A549 (cell line): ENCODE data around the gene RNF145. TPM values are rescaled to one million over a fixed set of nuclear protein-coding genes. Genes with fewer than 3 reads are reported as not detected.

Source experiments
- ATAC-seq, 2 experiments: fragments of 200-7000 bp in 1 of 2; fragments of >200 bp in 1 of 2; cut with Nextera tagmentation in 1 of 2; cut with Tn5 transposase in 1 of 2; 3 replicates each; pipeline versions ENCODE4 v1.8.0 to v1.9.1; 2018 to 2020; ENCODE audit warnings: mild to moderate bottlenecking in 1 of 2, moderate library complexity in 1 of 2
- CTCF ChIA-PET: fragments of 300-600 bp; sonication (Branson Sonifier 250); formaldehyde crosslinking; extraction: SDS; loops from one replicate; lab custom pipeline; 2021; ENCODE audit warnings: antibody characterized with exemption, inconsistent platforms; lab: Yijun Ruan, JAX
- POLR2A ChIA-PET: fragments of 350-600 bp; formaldehyde crosslinking; extraction: SDS; loops from one replicate; lab custom pipeline; 2021; ENCODE audit warnings: antibody characterized with exemption, inconsistent platforms; lab: Yijun Ruan, JAX
- DNase-seq, 2 experiments: peaks; one replicate each; pipeline versions ENCODE4 v3.0.0 to v3.0.0-alpha.2; 2011 to 2016; ENCODE audit warnings: low read depth in 1 of 2, low spot score in 1 of 2
- FAIRE-seq: peaks from 2 replicates; lab custom pipeline; 2011; peaks lifted over from hg19 to GRCh38; lab: Jason Lieb, UNC
- H3K27ac ChIP-seq, 2 experiments: fragments of >200 bp; sonication (Bioruptor Twin); formaldehyde crosslinking; 3 replicates each; pipeline ENCODE4 v1.5.1; 2016 to 2017
- H3K4me1 ChIP-seq: fragments of >200 bp; sonication (Bioruptor Twin); formaldehyde crosslinking; 3 replicates; pipeline ENCODE4 v1.6.1; 2016
- H3K4me2 ChIP-seq: fragments of >200 bp; sonication (Bioruptor Twin); formaldehyde crosslinking; 3 replicates; pipeline ENCODE4 v1.6.1; 2016
- H3K4me3 ChIP-seq: fragments of >200 bp; sonication (Bioruptor Twin); formaldehyde crosslinking; 3 replicates; pipeline ENCODE4 v1.5.1; 2016
- H3K9me3 ChIP-seq: fragments of >200 bp; sonication (Bioruptor Twin); formaldehyde crosslinking; 3 replicates; pipeline ENCODE4 v1.6.1; 2016
- HEYL ChIP-seq: fragments of 250-450 bp; sonication (Bioruptor Pico); IDR thresholded peaks from 2 replicates; pipeline ENCODE4 v1.8.0; 2021; ENCODE audit warnings: mild to moderate bottlenecking, moderate library complexity
- KDM1A ChIP-seq: fragments of 200-600 bp; sonication (generic); IDR thresholded peaks from 2 replicates; pipeline ENCODE4 v1.6.1; 2016; ENCODE audit warnings: low read depth, mild to moderate bottlenecking
- WGBS: methylation state at CpG from one replicate; pipeline ENCODE4 v1.1.6; 2017; ENCODE audit errors: missing lambda C conversion rate; 5-methylcytosine and 5-hydroxymethylcytosine counted together
- polyA plus RNA-seq, 4 experiments: library from polyadenylated mRNA; depleted of rRNA in 3 of 4; stranded (reverse); fragments of >200 nt; fragmentation: RNase III in 1 of 4; extraction: RNeasy Plus Mini Kit Qiagen cat#74134 plus additional on column Dnase treatment in 1 of 4; gene quantifications; 2 replicates in 3 of 4; 3 replicates in 1 of 4; pipeline ENCODE4 v1.2.3, GENCODE V29; 2011 to 2017
- small RNA-seq, 6 experiments: library from RNA; depleted of rRNA; stranded (forward); fragments of <200 nt; gene quantifications; one replicate each; pipeline ENCODE3, GENCODE V24; 2012
- TF ChIP-seq, protein P1 (sequence below): fragments of >200 bp; sonication (Bioruptor Twin); formaldehyde crosslinking; IDR thresholded peaks from 2 replicates; pipeline ENCODE4 v1.6.1; 2016
- TF ChIP-seq, protein P2 (sequence below): fragments of 450-650 bp; IDR thresholded peaks from 2 replicates; pipeline ENCODE4 v1.6.1; 2014; ENCODE audit warnings: antibody characterized with exemption

The RNF145 gene
- polyA plus RNA-seq, 2 of the 4 experiments (the other 2 are of a cell fraction) = 122 to 146 TPM

GRCh38 chr5:159112436-159112835, 96.9 kb downstream of the RNF145 start:
- FAIRE-seq (no peak), DNase-seq (no peak)
- Histone ChIP-seq H3K9me3 (no peaks in the 10 kb centered on the region), H3K4me3 (no peak overlapping the region), H3K4me1 (no peaks in the 10 kb centered on the region), H3K27ac (no peak overlapping the region)
- CTCF ChIA-PET = interaction anchor here (0.7 to 14.5 kb wide), 4 partner anchors 407 to 1471 kb away, joined by 3 to 461 read pairs (median 6); no protein-coding TSS in a partner anchor
- TF ChIP-seq HEYL (CRISPR knock-in tag) = no peak
- TF ChIP-seq, protein P1, sequence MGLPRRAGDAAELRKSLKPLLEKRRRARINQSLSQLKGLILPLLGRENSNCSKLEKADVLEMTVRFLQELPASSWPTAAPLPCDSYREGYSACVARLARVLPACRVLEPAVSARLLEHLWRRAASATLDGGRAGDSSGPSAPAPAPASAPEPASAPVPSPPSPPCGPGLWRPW = no peak
- TF ChIP-seq KDM1A = no peak
- TF ChIP-seq, protein P2, sequence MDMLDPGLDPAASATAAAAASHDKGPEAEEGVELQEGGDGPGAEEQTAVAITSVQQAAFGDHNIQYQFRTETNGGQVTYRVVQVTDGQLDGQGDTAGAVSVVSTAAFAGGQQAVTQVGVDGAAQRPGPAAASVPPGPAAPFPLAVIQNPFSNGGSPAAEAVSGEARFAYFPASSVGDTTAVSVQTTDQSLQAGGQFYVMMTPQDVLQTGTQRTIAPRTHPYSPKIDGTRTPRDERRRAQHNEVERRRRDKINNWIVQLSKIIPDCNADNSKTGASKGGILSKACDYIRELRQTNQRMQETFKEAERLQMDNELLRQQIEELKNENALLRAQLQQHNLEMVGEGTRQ = no peak
- TF ChIP-seq, all 56 proteins: peak for 0
- POLR2A ChIA-PET = no interaction called here
- H3K4me2 ChIP-seq = no peak overlapping the region
- ATAC-seq = no peak
- 40% methylated on average over 2 of the region's 2 CpGs for WGBS

Small RNA genes within 50 kb of the gene (small RNA-seq; reads per million reads assigned to genes)
- gene RF00263 = 0 to 0.04 (median 0) reads per million in 6 experiments

Other genes starting within 250 kb of the RNF145 start
- 1.8 and 2.4 TPM in 2 replicates for gene EBF1, start 109.6 kb downstream of the RNF145 start, polyA plus RNA-seq (2011; rRNA removed)
- 0.33 to 0.50 TPM (median 0.44 TPM) in 3 replicates for gene EBF1, start 109.6 kb downstream of the RNF145 start, polyA plus RNA-seq (2017; fragmentation: RNase III; extraction: RNeasy Plus Mini Kit Qiagen cat#74134 plus additional on column Dnase treatment)
- 46.7 and 64.8 TPM in 2 replicates for gene UBLCP1, start 53.7 kb upstream of the RNF145 start, polyA plus RNA-seq (2011; rRNA removed)
- gene UBLCP1, start 53.7 kb upstream of the RNF145 start, polyA plus RNA-seq (2017; fragmentation: RNase III; extraction: RNeasy Plus Mini Kit Qiagen cat#74134 plus additional on column Dnase treatment) = 36.5 to 39.6 TPM (median 38.5 TPM) in 3 replicates
- 0.05 and 0.09 TPM in 2 replicates for gene IL12B, start 120.9 kb upstream of the RNF145 start, polyA plus RNA-seq (2011; rRNA removed)
- 0.05 to 0.08 TPM (median 0.05 TPM) in 3 replicates for gene IL12B, start 120.9 kb upstream of the RNF145 start, polyA plus RNA-seq (2017; fragmentation: RNase III; extraction: RNeasy Plus Mini Kit Qiagen cat#74134 plus additional on column Dnase treatment)